Mucosa of stomach (tissue), 1 donor: Measurements from ENCODE around the gene SLC1A7.

Source experiments
- H3K27me3 ChIP-seq: one replicate; pipeline ENCODE4 v1.7.0; 2013; ENCODE audit warnings: mild to moderate bottlenecking, low read length; ENCODE audit not compliant: control insufficient read depth, insufficient read depth
- H3K36me3 ChIP-seq: one replicate; pipeline ENCODE4 v1.7.0; 2013; ENCODE audit warnings: low read length; ENCODE audit not compliant: control insufficient read depth, insufficient read depth
- H3K4me1 ChIP-seq: one replicate; pipeline ENCODE4 v1.7.0; 2013; ENCODE audit warnings: mild to moderate bottlenecking, low read length; ENCODE audit not compliant: control insufficient read depth, insufficient read depth
- H3K4me3 ChIP-seq: one replicate; pipeline ENCODE4 v1.7.0; 2013; ENCODE audit warnings: low read length
- H3K9ac ChIP-seq: one replicate; pipeline ENCODE4 v1.7.0; 2013; ENCODE audit warnings: mild to moderate bottlenecking, low read length, moderate library complexity
- H3K9me3 ChIP-seq: one replicate; pipeline ENCODE4 v1.7.0; 2013; ENCODE audit warnings: mild to moderate bottlenecking, low read length, moderate library complexity; ENCODE audit not compliant: control insufficient read depth
- donor health status: Pancreatic carcinoma.

SLC1A7 gene

DNA sequence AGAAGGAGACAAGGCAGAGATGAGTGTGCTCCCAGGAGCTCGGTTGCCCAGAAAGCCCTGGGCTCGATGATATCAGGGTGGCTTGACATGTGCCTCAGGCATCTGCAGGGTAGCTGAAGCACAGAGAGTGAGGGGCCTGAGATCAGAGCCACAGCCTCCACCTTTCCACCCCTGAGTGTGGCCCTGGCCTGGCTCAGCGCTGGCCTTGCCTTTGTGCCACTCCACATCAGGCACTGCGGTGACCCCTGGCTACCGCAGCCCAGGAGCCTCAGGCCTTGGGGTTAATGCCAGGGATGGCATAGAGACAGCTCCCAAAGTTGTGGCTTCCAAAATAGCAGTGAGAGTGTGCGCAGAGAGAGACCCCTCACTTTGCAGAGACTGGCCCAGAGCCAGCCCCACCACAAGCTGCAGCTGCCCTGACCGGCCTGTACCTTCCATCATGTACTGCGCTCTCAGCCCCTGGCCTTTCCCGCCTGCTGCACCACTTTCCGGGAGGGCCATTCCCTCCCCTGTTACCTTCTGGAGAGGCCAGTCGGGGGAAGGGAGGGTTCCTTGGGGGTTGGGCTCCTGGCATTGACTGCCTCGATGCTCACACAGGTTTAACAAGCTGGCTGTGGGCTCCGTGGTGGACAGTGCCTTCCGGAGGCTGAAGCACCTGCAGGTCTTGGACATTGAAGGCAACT, 60.9 kb downstream of the SLC1A7 start:
- Histone ChIP-seq H3K9ac (no peak overlapping the region), H3K27me3 (no peaks in the 10 kb centered on the region), H3K9me3 (no peaks in the 10 kb centered on the region), H3K36me3 (no peaks in the 10 kb centered on the region), H3K4me3 (no peak overlapping the region), H3K4me1 (peaks cover 10% of the 10 kb centered on the region)

DNA sequence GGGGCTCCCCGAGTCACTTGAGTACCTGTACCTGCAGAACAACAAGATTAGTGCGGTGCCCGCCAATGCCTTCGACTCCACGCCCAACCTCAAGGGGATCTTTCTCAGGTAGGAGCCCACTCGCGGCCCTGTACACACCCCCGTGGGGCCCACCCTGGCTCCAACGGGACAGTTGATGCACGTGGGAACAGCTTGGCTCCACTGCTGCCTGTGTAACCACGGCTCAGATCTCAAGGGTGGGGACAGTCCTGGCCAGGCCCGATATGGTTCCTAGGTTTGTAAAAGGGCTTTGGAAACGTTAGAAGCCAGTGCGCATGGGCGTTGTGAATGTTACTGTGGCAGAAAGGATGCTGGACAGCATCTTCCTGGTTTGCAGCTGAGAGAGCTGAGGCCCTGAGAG, 61.7 kb downstream of the SLC1A7 start:
- Histone ChIP-seq H3K36me3 (no peaks in the 10 kb centered on the region), H3K9me3 (no peaks in the 10 kb centered on the region), H3K4me3 (no peak overlapping the region)

DNA sequence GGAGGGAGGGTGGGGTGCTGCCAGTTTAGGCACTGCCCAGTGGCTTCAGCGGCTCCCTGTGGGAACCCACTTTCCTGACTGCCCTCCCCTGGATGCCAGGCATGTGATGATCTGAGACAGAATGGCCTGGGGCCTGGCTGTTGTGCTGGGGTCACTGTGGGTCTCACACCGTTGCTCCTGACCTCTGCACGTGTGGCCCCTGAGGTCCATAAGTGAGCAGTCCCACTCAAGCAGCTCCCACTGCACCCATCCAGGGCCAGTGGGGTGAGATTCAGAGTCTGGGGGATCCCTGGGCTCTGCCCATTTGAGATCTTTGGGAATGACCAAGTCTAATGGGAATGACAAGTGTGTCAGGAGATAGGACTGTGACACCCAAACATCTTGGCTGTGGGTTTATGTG, 62.4 kb downstream of the SLC1A7 start:
- Histone ChIP-seq H3K27me3 (no peaks in the 10 kb centered on the region), H3K4me3 (no peak overlapping the region), H3K9me3 (no peaks in the 10 kb centered on the region), H3K9ac (no peak overlapping the region), H3K4me1 (peaks cover 8% of the 10 kb centered on the region), H3K36me3 (no peaks in the 10 kb centered on the region)

More for the DNA sequence above, 61.7 kb downstream of the SLC1A7 start:
- Histone ChIP-seq H3K9ac (no peak overlapping the region), H3K27me3 (no peaks in the 10 kb centered on the region), H3K4me1 (peaks cover 10% of the 10 kb centered on the region)

DNA sequence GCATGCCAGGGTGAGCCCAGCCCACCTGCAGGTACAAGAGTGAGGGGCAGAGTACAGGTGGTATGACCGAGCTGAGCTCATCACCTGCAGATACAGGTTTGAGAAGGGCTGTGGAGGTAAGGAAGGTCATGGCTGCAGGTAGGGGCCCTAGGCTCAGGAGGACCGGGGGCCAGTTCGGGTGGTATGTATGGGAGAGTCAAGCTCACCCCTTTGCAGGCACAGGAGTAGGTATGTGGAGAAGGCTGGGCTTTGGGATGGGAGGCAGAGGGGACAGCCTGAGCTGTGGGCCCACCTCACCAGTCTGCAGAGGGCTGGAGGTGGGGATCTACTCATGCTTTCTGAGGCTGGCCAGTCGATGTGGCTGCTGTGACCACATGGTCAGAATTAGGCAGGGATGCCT, 63.2 kb downstream of the SLC1A7 start:
- H3K9me3 ChIP-seq, result no peaks in the 10 kb centered on the region
- H3K4me3 ChIP-seq, result no peak overlapping the region
- no peaks in the 10 kb centered on the region for H3K36me3 ChIP-seq
- no peak overlapping the region for H3K9ac ChIP-seq
- H3K27me3 ChIP-seq, result no peaks in the 10 kb centered on the region
- peaks cover under 1% of the 10 kb centered on the region for H3K4me1 ChIP-seq

DNA sequence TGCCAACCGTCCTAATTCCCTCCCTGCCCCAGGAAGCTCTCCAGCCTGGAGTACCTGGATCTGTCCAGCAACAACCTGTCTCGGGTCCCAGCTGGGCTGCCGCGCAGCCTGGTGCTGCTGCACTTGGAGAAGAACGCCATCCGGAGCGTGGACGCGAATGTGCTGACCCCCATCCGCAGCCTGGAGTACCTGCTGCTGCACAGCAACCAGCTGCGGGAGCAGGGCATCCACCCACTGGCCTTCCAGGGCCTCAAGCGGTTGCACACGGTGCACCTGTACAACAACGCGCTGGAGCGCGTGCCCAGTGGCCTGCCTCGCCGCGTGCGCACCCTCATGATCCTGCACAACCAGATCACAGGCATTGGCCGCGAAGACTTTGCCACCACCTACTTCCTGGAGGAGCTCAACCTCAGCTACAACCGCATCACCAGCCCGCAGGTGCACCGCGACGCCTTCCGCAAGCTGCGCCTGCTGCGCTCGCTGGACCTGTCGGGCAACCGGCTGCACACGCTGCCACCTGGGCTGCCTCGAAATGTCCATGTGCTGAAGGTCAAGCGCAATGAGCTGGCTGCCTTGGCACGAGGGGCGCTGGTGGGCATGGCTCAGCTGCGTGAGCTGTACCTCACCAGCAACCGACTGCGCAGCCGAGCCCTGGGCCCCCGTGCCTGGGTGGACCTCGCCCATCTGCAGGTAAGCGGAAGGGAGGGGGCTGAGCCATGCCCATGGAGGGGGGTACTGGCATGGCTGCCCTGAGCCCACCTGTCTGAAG, 63.9 kb downstream of the SLC1A7 start:
- Histone ChIP-seq H3K4me1 (no peaks in the 10 kb centered on the region), H3K9ac (no peak overlapping the region), H3K27me3 (no peaks in the 10 kb centered on the region), H3K9me3 (no peaks in the 10 kb centered on the region), H3K36me3 (no peaks in the 10 kb centered on the region), H3K4me3 (no peak overlapping the region)

DNA sequence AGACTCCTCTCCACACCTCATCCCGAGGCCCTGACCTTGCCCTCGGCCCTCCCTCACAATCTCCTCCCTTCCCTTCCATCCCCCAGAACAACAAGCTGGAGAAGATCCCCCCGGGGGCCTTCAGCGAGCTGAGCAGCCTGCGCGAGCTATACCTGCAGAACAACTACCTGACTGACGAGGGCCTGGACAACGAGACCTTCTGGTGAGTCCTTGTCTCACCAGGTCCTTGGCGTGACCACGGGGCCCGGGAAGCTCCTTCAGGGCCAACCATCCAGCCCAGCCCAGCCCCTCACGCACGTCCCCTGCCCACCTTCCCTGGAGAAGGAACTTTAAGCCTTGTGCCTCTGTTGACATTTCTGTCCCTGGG, 64.9 kb downstream of the SLC1A7 start:
- Histone ChIP-seq H3K4me1 (no peaks in the 10 kb centered on the region), H3K36me3 (no peaks in the 10 kb centered on the region), H3K9ac (no peak overlapping the region), H3K4me3 (no peak overlapping the region), H3K27me3 (no peaks in the 10 kb centered on the region), H3K9me3 (no peaks in the 10 kb centered on the region)

DNA sequence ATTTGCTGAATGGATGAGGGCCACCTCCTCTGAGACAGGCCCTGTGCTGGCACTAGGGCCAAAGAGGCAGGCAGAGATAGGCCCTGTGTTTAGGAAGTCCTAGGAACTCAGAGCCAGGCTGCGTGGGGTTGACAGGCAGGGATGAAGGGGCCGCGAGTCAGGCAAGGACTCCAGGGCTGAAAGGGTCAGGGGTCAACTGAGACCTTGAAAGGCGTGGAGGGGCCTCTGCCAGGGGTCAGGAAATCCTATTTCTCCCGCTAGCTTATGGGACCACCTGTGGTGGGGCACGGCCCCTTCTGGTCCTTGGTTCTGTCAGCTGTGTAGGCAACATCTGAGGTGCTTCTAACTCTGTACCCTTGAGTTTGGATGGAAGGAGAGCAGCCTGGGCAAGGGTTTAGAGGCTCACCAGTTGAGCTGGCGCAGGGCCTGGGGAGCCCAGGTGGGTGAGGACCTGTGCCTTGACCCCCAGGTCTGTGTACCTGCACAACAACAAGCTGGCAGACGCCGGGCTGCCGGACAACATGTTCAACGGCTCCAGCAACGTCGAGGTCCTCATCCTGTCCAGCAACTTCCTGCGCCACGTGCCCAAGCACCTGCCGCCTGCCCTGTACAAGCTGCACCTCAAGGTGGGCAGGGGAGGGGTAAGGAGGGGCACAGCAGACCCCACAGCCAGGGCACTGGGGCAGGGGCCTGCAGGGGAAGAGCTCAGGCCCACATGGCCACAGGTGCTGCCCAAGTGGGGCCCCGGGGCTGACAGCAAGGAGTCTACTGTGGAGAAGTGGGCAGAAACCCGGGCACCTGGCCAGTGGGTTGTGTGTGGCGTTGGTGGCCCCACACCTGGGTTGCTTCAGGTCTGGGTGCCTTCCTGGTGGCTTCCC, 65.5 kb downstream of the SLC1A7 start:
- H3K9me3 ChIP-seq, result no peaks in the 10 kb centered on the region
- no peaks in the 10 kb centered on the region for H3K27me3 ChIP-seq
- no peaks in the 10 kb centered on the region for H3K36me3 ChIP-seq
- H3K4me3 ChIP-seq, result no peak overlapping the region
- H3K4me1 ChIP-seq, result no peaks in the 10 kb centered on the region
- H3K9ac ChIP-seq, result no peak overlapping the region

DNA sequence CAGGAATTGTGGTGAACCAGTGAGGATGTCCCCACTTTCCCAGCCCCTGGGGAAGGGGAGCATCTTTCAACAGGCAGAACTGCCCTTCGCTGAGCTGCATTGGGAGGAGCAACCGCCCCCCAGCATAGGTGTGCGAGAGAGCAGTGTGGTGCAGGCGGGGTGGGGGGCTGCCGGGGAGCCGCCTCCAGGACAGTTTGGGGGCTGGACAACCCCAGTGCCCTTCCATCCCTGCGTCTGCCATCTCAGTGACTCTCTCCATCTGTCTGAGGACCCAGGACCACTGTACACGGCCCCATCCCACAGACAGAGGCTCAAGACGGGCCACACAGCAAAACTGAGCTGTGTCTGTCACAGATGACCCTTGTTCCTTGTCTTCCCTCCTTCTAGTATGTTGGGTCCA, 66.3 kb downstream of the SLC1A7 start:
- no peaks in the 10 kb centered on the region for H3K9me3 ChIP-seq
- no peaks in the 10 kb centered on the region for H3K36me3 ChIP-seq
- H3K27me3 ChIP-seq, result no peaks in the 10 kb centered on the region
- no peak overlapping the region for H3K4me3 ChIP-seq
- H3K9ac ChIP-seq, result no peak overlapping the region
- H3K4me1 ChIP-seq, result no peaks in the 10 kb centered on the region

DNA sequence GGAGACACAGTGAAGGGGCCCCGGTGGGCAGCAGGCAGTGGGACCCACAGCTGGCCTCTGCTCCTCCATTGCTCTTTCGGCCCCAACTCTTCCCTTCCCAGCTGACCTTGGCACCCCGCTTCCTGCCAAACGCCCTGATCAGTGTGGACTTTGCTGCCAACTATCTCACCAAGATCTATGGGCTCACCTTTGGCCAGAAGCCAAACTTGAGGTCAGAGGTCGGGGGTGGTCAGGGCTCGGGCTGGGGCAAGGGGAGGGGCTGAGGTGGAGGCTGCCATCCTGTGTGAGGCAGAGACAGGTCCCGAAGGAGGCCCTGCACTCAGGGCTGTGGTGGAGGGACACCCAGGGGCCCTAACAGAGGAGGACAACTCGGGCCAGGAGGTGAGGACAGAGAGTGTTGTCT, 66.7 kb downstream of the SLC1A7 start:
- no peaks in the 10 kb centered on the region for H3K36me3 ChIP-seq
- no peaks in the 10 kb centered on the region for H3K4me1 ChIP-seq
- H3K4me3 ChIP-seq, result no peak overlapping the region
- no peaks in the 10 kb centered on the region for H3K9me3 ChIP-seq
- no peaks in the 10 kb centered on the region for H3K27me3 ChIP-seq
- H3K9ac ChIP-seq, result no peak overlapping the region

DNA sequence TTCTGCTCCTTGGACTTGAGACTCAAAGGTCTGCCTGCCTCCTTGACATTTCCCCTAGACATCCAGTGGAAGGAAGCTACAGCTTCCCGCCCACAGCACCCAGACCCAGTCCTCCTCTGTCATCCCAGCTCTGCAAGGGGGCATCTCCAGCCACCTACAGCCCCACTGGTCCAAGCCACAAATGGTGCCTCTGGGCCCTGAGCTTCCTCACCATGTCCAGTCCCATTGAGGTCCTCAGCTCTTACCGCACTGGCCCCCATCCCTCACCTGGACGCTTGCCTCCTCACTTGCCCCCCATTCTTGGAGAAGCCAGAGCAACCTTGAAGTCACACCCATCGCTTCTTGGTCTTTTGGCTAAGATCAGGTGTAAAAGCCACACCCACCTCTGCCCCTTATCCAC, 67.2 kb downstream of the SLC1A7 start:
- Histone ChIP-seq H3K4me3 (no peak overlapping the region), H3K36me3 (no peaks in the 10 kb centered on the region), H3K9ac (no peak overlapping the region)

DNA sequence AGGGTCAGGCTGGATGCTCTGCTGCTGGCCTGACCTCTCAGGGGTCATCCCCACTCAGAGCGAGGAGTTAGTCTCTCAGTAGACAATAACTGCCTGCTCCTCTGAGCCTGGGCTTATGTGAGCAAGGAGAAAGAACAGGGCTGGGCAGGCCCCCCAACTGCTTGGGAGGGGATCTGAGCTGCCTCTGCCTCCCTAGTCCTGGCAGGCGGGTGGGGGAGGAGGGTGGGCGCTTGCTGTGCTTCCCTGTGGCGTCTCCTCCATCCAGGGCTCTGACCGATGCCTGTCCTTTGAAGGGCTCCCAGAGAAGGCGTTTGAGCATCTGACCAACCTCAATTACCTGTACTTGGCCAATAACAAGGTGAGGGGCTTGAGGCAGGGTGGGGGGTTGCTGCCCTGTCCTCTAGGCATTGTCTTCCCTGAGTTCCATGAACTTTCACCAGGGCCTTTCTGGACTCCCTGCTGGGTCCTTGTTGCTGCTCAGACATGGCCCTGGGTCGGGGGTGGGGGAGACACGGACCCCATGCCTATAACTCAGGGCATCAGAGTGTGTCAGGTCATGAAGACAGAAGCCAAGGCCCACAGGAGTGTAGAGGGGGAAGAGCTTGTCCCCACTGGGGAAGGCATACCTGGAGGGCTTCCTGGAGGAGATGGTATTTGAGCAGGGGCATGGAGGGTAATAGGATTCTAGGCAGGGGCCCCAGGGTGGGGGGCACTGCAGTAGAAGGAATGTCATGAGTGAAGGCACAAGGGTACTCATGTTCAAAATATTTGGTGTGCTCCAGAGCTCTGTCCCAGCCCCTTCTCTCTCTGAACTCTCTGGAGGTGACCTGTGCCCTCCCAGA, 67.9 kb downstream of the SLC1A7 start:
- Histone ChIP-seq H3K4me3 (no peak overlapping the region), H3K27me3 (no peaks in the 10 kb centered on the region), H3K4me1 (no peaks in the 10 kb centered on the region), H3K36me3 (no peaks in the 10 kb centered on the region), H3K9me3 (no peaks in the 10 kb centered on the region), H3K9ac (no peak overlapping the region)

More for the DNA sequence above, 67.2 kb downstream of the SLC1A7 start:
- Histone ChIP-seq H3K9me3 (no peaks in the 10 kb centered on the region), H3K4me1 (no peaks in the 10 kb centered on the region), H3K27me3 (no peaks in the 10 kb centered on the region)
